ENCODE results near the gene FBN1.

Gene FBN1

DNA sequence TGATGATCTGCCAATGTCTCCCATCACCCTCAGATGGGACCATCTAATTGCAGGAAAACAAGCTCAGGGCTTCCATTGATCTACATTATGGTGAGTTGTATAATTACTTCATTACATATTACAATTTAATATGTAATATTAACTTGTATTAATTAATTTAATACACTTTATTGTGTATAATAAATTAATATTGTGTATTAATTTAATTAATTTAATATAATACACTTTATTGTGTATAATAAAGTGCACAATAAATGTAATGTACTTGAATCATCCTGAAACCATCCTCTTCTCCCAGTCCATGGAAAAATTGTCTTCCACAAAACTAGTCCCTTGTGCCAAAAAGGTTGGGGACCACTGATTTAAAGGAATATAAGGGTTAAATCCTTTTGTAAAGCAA is 123.4 kb downstream of the FBN1 start:
- no peak for DNase-seq (ENCODE audit: low read depth in 3 of 3, low spot score in 1 of 3)

DNA sequence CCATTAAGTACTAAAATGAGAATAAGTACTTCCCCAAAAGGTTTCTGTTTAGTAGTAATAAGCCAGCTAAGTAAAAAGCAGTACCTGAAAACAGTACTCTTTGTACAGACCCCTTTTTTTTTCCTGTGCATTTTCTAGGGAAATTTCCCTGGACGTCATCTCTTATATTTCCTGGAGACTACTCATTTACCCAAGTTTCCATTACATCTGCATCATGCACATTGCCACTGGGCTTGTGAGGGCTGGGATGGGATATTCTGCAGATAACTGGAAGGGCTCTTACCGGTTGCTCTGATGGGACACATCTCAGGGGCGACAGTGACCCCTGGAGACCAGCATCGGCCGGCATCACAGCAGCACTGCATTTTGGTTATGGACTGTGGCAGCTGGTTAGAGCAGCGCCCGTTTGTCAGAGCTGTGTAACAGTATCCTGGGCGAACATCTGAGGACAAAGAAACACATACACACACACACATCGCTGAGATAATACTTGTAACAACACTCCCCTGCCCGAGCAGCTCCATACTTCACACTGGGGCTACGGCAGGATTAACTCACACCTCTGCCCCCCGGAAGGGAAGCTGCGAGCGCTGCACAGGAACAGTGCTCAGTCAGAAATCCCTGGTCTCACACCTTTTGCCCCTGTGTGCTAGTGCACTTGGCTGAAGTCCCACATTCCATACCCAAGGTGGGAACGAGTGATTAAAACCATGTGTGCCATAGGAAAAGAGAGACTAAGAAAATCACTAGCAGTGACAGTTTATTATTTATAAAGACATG is 124.9 kb downstream of the FBN1 start:
- DNase-seq (ENCODE audit: low read depth in 3 of 3, low spot score in 1 of 3) = no peak

DNA sequence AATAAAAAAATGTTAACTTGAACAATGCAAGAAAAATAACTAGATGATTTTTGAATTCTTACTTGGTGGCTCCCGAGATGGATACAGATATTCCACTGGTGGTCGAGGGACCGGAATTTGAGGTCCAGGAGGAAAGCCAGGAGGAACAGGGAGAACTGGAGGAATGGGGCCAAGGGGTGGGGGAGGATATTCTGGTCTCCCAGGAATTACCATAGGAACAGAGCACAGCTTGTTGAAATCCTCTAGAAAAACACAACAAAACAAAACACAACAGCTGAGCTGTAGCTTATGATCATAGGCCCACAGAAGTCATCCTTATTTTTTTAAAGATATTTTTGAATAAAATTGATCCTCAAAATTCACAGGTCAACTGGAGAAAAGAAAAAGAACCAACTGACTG is 129.4 kb downstream of the FBN1 start:
- DNase-seq (ENCODE audit: low read depth in 3 of 3, low spot score in 1 of 3) = no peak

DNA sequence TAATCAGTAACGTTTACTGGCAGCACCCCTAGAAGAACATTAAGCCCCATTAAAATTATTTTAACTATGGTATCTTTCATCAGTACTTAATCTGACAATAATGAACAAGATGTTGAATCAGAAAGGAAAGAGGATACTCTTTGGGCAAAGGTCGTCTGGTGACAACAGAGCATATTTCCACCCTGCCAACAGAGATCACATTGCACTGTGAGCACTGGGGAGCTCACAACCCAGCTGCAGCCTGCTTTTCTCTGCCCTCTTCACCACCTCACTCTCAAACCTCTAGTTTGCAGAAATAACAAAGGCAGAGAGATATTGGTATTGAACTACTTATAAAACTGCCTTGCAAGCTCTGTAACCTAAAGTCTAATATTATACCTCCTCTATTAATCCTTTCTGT is 130.0 kb downstream of the FBN1 start:
- DNase-seq (ENCODE audit: low read depth in 3 of 3, low spot score in 1 of 3) = no peak

DNA sequence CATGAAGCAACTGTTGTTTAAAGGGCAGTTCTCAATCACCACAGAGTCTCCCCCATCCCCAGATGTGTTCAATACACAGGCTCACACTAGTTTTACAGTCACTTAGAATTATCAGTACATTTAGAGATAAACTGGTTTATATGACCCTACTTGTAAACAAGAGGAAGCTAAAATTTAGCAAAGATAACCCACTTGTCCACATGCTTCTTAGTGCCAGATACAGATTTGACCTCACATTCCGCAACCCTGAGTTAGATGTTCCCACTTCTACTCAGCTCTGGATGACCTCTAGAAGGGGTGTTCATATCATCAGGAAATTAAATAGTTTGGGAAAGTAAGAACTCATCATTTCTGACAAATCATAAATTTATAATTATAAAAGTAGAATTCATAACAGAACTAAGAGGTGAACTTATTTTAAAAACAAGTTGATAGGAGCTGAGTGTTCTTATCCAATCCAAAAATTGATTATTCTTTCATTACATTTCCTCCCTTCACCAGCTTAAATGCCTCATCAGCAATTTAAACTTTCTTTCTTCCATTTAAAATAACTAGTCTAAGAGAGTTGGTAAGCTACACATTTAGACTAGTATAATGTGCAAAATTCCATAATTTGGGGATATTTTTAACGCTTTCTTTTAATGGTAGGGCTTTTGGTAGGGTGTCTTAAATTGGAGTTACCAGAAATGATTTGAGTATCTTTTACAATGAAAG is 131.2 kb downstream of the FBN1 start:
- DNase-seq (ENCODE audit: low read depth in 3 of 3, low spot score in 1 of 3) = no peak

DNA sequence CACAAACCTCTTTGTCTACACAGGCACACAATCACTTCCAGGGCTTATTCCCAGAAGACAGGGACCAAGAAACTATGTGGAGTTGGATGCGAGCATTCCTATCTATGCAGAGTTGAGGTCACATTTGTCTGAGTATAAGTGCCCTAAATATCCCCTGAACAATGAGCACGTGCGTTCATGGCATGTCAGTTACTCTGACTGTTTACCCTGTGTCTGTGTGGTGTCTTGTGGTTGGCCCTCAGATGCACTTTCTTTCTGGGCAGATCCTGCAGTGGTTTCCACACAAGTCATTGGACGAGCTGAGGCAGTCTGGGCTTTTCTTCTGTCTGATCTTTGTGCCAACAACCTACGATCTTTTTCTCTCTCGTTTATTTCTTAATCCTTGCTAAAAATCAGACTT is 134.5 kb downstream of the FBN1 start:
- no peak for DNase-seq (ENCODE audit: low read depth in 3 of 3, low spot score in 1 of 3)

DNA sequence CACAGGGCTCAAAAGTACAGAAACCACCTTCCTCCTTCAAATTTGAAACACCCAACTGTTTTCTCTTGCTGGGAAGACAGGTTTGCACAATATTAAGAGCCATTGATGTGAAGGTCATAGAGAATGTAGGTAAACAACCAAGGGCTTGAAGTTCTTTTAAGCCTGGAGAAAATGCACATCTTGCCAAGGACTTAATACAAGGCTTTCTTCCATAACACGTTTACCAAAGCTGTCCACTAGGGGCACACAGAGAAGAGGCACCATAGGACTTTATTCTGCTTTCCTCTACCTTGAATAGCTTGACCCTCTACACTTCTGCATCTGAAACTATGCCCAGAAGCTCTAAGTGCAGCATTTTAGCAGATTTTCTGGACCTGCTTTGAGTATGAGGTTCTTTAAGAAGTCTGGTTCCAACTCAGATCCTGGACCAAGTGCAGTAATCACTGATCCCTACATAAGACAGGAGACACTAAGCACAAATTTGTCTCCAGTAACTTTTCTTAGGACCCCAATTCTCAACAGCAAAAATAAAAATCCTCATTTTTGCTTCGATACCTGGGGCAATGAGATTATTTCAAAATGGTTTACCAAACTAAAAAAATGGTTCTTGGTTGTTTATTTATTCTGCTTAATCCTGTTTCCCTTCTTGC is 138.0 kb downstream of the FBN1 start:
- no peak for DNase-seq (ENCODE audit: low read depth in 3 of 3, low spot score in 1 of 3)

DNA sequence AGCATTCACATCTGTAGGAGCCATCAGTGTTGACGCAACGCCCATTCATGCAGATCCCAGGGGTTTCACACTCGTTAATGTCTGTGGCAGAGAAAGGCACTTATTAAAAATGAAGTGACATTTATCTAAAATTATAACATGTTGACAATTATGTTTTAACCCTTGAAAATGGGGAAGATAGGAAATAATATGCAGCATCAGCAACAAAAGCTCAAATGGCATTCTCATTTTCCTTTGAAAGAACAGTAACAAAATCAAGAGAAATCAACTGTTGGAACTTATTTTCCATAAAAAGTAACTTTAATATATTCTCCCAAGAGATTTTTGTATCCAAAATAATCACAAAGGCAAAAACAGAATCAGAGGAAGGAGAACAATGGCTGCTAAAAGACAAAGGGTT is 140.4 kb downstream of the FBN1 start:
- DNase-seq (ENCODE audit: low read depth in 3 of 3, low spot score in 1 of 3) = no peak

DNA sequence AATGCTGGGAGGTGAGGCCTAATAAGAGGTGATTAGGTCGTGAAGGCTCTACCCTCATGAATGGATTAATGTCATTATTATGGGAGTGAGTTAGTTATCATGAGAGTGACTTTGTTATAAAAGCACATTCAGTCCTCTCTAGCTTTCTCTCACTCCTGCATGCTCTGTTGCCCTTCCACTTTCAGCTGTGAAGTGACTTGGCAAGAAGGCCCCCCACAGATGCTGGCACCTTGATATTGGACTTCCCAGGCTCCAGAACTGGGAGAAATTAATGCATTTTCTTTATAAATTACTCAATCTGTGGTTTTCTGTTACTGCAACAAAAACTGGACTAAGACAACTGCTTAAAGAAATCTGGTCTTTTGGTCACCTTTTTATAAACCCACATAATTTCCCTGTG is 144.3 kb downstream of the FBN1 start:
- DNase-seq (ENCODE audit: low read depth in 3 of 3, low spot score in 1 of 3) = no peak

DNA sequence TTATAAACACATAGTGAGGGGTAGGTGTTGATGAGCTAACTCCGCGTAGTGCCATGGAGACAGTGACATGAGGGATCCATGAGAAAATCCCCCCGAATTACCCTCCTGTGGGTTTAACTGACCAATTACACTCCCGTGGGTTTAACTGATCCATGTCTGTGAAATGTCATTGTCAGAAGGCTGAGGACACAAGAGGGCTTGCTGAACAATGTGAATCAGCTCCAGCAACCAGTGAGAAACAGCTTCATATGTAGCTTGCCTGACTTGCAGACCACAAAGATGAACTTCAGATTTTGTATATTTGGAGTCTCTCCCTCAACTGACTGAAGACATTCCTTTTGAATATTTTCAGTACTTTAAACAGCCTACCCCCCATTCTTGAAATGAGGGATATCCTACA is 144.9 kb downstream of the FBN1 start:
- no peak for DNase-seq (ENCODE audit: low read depth in 3 of 3, low spot score in 1 of 3)

DNA sequence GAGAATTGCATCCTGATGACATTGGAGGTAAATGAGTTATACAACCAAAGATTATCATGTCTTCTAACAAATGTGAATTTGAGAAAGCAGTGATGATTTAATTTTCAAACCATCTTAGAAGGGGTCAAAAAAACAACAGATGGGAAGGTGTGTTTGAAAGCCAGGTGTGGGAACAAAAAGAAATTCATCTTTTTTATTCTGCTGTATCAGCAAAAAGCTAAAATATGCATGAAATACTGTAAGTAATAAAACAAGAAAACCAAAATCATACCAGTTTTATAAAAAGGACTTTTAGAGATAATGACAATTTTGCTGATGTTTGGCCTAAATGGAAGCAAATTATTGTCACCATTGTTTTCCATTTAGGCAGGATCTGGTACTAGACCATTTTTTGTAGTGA is 145.5 kb downstream of the FBN1 start:
- no peak for DNase-seq (ENCODE audit: low read depth in 3 of 3, low spot score in 1 of 3)

DNA sequence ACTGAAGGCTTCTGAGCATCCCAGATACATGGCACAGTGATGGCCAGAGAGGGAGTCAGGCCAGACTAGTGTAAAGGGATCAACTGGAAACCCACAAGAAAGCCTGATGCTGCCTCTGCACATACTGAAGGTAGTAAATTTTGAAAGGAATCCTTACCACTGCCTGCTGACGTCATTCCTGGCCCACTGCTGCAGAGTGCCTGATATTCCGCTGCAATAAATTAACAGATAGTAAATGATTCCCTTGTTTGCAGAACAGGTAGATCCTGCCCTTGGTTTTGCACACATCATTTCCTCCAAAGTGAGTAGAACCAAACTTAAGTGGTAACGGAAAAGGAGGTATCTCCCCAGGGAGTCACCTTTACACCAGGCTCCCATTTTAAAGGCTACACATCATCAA is 146.7 kb downstream of the FBN1 start:
- DNase-seq (ENCODE audit: low read depth in 3 of 3, low spot score in 1 of 3) = no peak

DNA sequence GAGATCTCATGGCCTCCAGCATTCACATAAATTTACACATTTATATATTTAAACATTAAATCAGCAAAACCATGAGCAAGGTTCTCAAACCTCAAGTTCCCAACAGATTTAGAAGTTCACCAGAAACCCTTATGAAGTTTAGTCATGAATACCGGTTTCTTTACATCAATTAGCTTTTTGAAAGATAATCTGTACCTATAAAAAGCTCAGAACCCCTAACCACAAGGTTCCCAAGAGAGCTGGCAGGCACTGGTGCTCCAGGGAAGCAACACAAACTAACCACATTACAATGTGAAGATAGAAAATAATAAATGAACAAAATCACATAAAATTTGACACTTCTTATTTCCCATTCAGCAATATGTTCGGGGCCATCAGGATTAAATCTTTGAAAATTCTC is 150.9 kb downstream of the FBN1 start:
- no peak for DNase-seq (ENCODE audit: low read depth in 3 of 3, low spot score in 1 of 3)

DNA sequence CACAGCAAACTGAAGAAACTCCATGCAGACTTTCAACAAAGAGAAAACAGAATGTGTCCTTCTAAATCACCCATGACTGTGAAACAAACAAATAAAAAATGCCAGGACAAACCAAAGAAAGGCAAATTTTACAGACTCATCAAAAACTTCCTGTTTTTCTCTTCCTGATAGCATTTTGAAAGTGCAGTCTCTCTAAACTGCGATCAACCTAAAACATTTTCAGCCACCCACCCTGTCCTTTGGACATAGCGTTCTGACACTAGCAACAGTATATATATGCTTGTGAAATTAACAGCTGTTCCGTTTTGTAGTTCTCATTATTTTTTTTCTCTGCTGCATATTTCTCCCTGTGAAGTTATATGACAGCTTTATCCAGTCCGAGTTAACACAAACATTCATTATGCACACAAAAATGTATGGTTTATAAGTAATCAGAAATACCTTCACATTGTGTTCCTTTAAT is 151.7 kb downstream of the FBN1 start:
- no peak for DNase-seq (ENCODE audit: low read depth in 3 of 3, low spot score in 1 of 3)

DNA sequence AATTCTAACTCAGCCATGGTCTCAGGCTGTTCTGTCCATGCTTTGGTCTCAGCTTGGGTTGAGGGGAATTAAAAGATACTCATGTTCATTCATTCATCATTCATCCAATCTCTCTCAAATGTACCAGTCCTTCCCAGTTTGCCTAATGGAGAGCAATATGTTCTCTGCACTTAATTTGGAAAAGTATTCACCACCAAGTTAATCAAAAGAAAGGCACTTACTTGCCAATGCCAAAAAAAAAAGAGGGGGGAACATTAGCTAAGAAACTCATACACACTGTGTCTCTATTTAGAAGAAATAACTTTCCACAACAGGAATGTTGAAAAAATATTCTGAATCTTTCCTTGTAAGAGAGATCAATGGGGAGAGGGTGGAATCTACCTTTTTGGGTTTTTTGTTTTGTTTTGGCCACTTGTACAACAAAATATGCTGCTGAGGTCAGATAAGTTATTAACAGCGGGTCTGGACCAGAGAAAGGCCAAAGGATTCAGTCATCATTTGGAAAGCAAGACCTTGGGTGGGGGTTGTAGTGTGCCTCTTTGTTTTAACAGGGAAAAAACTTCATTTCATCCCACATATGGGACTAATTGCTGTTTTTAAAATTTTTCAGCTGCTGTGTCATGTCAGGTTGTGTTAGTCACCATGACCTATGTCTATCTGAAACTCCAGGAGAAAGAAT is 152.3 kb downstream of the FBN1 start:
- no peak for DNase-seq (ENCODE audit: low read depth in 3 of 3, low spot score in 1 of 3)

DNA sequence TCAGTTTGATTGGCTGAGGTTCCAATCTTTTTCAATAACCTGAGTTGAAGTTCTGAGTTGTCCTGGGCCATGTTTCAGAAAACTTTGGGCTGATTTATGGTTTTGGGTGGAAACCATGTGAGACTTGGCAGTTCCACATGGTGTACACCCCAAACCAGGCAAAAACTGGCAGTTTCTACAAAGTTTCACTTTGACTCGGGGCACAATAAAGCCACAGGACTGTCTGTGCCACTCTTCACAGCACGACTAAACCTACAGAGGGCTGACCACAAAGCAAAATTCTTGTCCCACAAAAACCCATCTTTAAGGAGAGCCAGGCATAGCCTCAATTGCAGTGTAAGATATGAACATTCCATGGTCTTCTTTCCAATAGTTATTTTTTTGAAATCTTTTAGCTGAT is 159.3 kb downstream of the FBN1 start:
- no peak for DNase-seq (ENCODE audit: low read depth in 3 of 3, low spot score in 1 of 3)

DNA sequence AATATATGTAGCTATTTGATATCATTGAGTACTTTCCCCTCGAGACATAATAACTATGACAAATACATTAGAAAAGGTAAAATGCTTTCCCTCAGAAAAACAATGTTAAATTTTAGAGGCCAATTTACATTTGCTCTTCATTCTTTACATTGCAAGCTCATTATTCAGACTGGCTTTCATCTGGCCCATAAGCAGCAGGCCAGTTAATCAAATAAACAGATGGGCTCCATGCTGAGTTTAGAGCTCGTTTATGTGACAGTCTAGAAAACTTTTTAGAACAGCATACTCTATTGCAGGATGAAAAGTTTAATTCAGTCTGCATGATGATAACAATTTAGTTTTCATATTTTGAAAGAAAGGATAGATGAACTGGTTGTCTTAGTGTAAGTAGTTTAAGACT is 163.7 kb downstream of the FBN1 start:
- DNase-seq (ENCODE audit: low read depth in 3 of 3, low spot score in 1 of 3) = no peak

DNA sequence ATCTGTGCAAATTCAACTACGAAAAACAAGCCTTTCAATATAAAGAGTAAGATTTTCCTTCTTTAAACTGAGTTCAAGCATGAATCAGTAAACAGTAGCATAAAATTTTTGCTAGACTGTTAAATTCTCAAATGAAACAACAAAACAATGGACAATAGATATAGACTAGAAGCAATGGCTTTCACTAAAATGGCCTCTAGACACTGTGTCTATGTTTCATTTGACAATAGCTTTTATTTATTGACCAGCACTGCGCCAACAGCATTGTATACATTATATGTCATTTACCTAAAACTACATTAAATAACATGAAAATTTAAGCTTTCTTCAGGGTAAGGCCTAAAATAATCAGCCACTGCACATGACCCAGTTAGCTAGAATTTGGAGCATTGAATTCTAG is 165.8 kb downstream of the FBN1 start:
- DNase-seq (ENCODE audit: low read depth in 3 of 3, low spot score in 1 of 3) = no peak

DNA sequence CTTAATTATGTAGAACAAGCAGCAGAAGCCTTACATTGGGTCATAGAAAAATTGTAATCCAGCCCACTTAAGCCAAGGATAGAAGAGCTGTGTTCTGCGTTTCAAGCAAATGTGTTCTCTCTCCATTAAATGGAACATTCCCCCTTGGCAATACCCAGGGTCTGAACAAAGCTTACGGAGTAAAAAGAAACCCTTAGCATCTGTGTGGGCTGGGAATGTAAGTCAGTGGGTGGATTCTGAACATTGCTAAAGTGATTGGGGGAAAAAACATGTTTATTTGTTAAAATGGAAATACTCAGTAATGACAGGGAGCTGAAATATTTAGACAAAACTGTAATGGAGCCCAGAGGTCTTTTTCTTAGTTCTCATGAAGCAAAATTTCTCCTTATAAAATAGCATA is 166.9 kb downstream of the FBN1 start:
- DNase-seq (ENCODE audit: low read depth in 3 of 3, low spot score in 1 of 3) = no peak

DNA sequence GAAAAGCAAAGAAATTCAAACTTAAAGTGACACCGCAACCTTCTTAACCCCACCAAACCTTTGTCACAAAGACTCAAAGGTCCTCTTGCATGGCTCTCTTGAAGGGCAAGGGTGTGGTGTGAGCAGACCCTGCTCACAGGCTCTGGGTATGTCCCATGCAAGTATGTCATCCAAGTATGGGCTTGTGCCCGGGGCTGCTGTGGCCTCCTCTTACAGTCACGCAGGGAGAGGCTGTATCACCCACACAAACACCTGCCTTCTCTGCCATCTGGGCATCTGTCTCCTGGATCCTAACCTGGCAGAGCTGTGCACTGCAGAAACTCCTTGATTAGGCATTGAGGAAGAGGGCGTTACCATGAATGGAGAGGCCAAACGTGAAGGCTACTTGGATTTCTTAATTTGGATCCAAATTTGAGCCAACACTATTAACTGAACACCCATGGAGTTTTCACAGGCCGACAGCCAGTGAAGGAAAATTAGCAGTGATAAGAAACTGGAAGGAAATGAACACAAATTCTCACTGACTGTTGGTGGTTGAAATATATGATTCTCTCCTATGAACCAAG is 167.6 kb downstream of the FBN1 start:
- no peak for DNase-seq (ENCODE audit: low read depth in 3 of 3, low spot score in 1 of 3)

DNA sequence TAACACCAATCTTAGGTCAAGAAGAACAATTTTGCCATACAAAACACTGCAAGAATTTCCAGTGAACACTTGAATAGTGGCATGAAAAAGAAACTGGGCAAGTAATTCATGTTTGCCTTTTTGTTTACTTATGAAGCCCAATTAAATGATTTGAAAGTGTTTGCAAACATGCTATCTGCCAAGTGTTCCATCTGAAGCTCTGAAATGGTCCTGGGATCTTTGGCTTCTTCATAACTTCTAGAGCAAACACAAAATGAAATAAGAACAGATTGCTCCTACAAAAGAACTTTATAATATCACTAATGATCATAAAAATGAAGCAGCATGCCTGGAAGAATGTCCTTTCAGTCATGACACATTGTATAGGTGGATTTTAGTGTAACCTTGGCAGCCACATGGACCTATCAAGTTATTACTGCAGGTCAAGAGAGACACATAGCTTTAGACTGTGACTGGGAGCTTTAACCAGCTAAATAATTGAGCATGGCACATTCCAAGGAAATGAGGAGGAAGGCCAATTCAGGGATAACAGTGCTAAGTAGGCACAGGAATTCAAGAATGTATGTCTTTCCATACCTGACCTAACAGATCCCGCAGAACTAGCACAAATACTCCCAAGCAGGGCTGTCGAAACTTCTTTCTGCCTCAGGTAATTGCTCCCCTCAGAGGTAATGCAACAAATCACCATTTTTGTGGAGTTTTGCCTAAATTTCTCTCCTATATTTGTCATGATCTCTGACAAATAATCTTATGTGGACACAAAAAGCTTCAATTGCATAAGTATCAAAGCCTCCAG is 169.7 kb downstream of the FBN1 start:
- no peak for DNase-seq (ENCODE audit: low read depth in 3 of 3, low spot score in 1 of 3)
